PC-3 (cell line): ENCODE data around the gene MRPS31. TPM values are rescaled to one million over a fixed set of nuclear protein-coding genes. Genes with fewer than 3 reads are reported as not detected.

ENCODE experiments used
- ATAC-seq: fragments of 200-7000 bp; cut with Tn5 transposase; 2 replicates; pipeline ENCODE4 v1.9.1; 2020; ENCODE audit warnings: mild to moderate bottlenecking, moderate library complexity
- BruUV-seq: library from RNA; stranded (reverse); fragments of 400-500 nt; replicated peaks from 2 replicates; lab custom pipeline; 2021; lab: Mats Ljungman, UMichigan
- CTCF ChIA-PET: fragments of 300-600 bp; sonication (Branson Sonifier 250); formaldehyde crosslinking; loops from one replicate; lab custom pipeline; 2022; ENCODE audit warnings: antibody characterized with exemption; lab: Charles Lee
- POLR2A ChIA-PET: fragments of 300-600 bp; sonication (Branson Sonifier 250); formaldehyde crosslinking; loops from one replicate; lab custom pipeline; 2022; ENCODE audit warnings: antibody characterized with exemption; ENCODE audit not compliant: unreplicated experiment; lab: Charles Lee
- DNase-seq: peaks from one replicate; pipeline ENCODE4 v3.0.0-alpha.2; 2015
- H2AFZ ChIP-seq: fragments of 300-600 bp; sonication (generic); 2 replicates; pipeline ENCODE4 v1.6.0; 2016; ENCODE audit warnings: antibody characterized with exemption, low read length
- H3F3A ChIP-seq: fragments of 300-600 bp; sonication (generic); one replicate; pipeline ENCODE4 v1.6.0; 2017; ENCODE audit warnings: antibody characterized with exemption, low read length, control low read depth, mild to moderate bottlenecking; ENCODE audit not compliant: unreplicated experiment
- H3K27ac ChIP-seq: fragments of 300-600 bp; sonication (generic); 2 replicates; pipeline ENCODE4 v1.5.1; 2016; ENCODE audit warnings: mild to moderate bottlenecking, low read length
- H3K27me3 ChIP-seq: fragments of 300-600 bp; sonication (generic); 2 replicates; pipeline ENCODE4 v1.6.1; 2016; ENCODE audit warnings: low read length, mixed read lengths
- H3K36me3 ChIP-seq: fragments of 300-600 bp; sonication (generic); 2 replicates; pipeline ENCODE4 v1.6.1; 2016; ENCODE audit warnings: low read depth, mixed run types, low read length, mixed read lengths
- H3K4me1 ChIP-seq: fragments of 300-600 bp; sonication (generic); 2 replicates; pipeline ENCODE4 v1.5.1; 2016; ENCODE audit warnings: low read length; ENCODE audit not compliant: insufficient read depth
- H3K4me2 ChIP-seq: fragments of 300-600 bp; sonication (generic); 2 replicates; pipeline ENCODE4 v1.6.0; 2016; ENCODE audit warnings: low read length
- H3K4me3 ChIP-seq: fragments of 300-600 bp; sonication (generic); 2 replicates; pipeline ENCODE4 v1.5.1; 2016; ENCODE audit warnings: mild to moderate bottlenecking, low read length, mixed read lengths
- H3K79me2 ChIP-seq: fragments of 300-600 bp; sonication (generic); 2 replicates; pipeline ENCODE4 v1.6.1; 2017; ENCODE audit warnings: low read length, mixed read lengths
- H3K9ac ChIP-seq: fragments of 300-600 bp; sonication (generic); 2 replicates; pipeline ENCODE4 v1.6.0; 2016; ENCODE audit warnings: mild to moderate bottlenecking, low read length
- H3K9me2 ChIP-seq: fragments of 300-600 bp; sonication (generic); replicated peaks from 2 replicates; pipeline ENCODE4 v1.6.1; 2016; ENCODE audit warnings: mixed run types, low read length, mixed read lengths
- H3K9me3 ChIP-seq: fragments of 300-600 bp; sonication (generic); 2 replicates; pipeline ENCODE4 v1.6.1; 2016; ENCODE audit warnings: low read length, mixed read lengths
- H4K20me1 ChIP-seq: fragments of 300-600 bp; sonication (generic); 2 replicates; pipeline ENCODE4 v1.6.1; 2016; ENCODE audit warnings: low read length, mixed read lengths
- CTCF ChIP-seq: fragments of 300-600 bp; sonication (generic); conservative IDR thresholded peaks from 2 replicates; pipeline ENCODE4 v1.5.1; 2017; ENCODE audit warnings: antibody characterized with exemption, low read depth, mild to moderate bottlenecking, low read length
- EZH2 ChIP-seq: fragments of 300-600 bp; sonication (generic); IDR thresholded peaks from one replicate; pipeline ENCODE4 v1.6.1; 2017; ENCODE audit warnings: antibody characterized with exemption, mild to moderate bottlenecking, low read length; ENCODE audit not compliant: unreplicated experiment
- EZH2phosphoT487 ChIP-seq: fragments of 300-600 bp; sonication (generic); IDR thresholded peaks from 2 replicates; pipeline ENCODE4 v1.6.1; 2018; ENCODE audit warnings: mild to moderate bottlenecking, antibody characterized with exemption, low read length, borderline replicate concordance
- intact Hi-C: fragments of 100-400 bp; cut with micrococcal nuclease; formaldehyde crosslinking; loops from 2 replicates; pipeline ENCODE4 v1.9.0; 2023
- total RNA-seq: library from RNA; depleted of rRNA; stranded (reverse); fragments of >200 nt; gene quantifications from 2 replicates; pipeline ENCODE4 v1.2.3, GENCODE V29; 2014

The MRPS31 gene
- total RNA-seq, 1 experiment from 2014 or later: 14.6 TPM

DNA sequence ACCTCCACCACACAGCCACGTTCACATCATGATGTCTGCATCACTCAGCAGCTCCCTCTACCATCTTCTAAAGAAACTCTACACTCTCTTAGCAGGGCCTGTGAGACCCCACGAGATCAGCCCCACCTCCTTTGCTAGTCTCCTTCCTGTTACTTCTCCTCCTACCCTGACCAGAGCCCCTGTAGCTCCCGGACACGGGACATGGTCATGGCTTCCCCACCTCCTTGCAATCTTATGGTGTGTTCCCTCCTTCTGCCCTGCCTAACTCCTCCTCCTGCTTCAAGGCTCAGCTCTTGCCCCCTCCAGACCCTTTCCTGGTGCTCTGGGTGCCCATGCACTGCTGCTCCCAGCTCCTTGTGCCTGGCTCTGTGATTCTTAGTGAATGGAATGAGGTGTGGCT, 8.1 kb upstream of the MRPS31 start:
- Histone ChIP-seq H3K4me3 (no peak overlapping the region), H3K9me3 (no peaks in the 10 kb centered on the region), H3K27ac (no peak overlapping the region), H3K79me2 (no peaks in the 10 kb centered on the region), H4K20me1 (no peaks in the 10 kb centered on the region), H2AFZ (no peak overlapping the region), H3K9ac (no peak overlapping the region), H3K27me3 (no peaks in the 10 kb centered on the region), H3K36me3 (no peaks in the 10 kb centered on the region; the same call in 1 of the 2 replicates), H3K4me1 (peaks cover 7% of the 10 kb centered on the region), H3K9me2 (no peaks in the 10 kb centered on the region), H3F3A (no peaks in the 10 kb centered on the region), H3K4me2 (no peak overlapping the region)
- intact Hi-C loops: loop anchor here (5.0 to 10.0 kb wide), 2 partner anchors 143 to 286 kb away; partner anchors contain the start of gene WBP4
- ATAC-seq: no peak
- DNase-seq: no peak
- no TSS peak for BruUV-seq
- ChIA-PET CTCF (interaction anchor here (0.7 kb wide), 1 partner anchor 605 kb away, joined by 3 read pairs; no protein-coding TSS in a partner anchor), POLR2A (no interaction called here)
- TF ChIP-seq EZH2: no peak
- TF ChIP-seq EZH2phosphoT487: no peak
- TF ChIP-seq CTCF: no peak

GRCh38 chr13:40777809-40778175, 6.8 kb upstream of the MRPS31 start:
- Histone ChIP-seq H3K9me3 (no peaks in the 10 kb centered on the region), H4K20me1 (no peaks in the 10 kb centered on the region), H3K4me2 (0 out of 2 replicates have a peak overlapping the region, but pooled peaks have one; percentile 72), H3K4me1 (peaks cover 7% of the 10 kb centered on the region), H3F3A (no peaks in the 10 kb centered on the region), H3K4me3 (no peak overlapping the region), H2AFZ (peak overlapping the region; percentile 87), H3K27ac (no peak overlapping the region), H3K9me2 (no peaks in the 10 kb centered on the region), H3K9ac (no peak overlapping the region), H3K27me3 (no peaks in the 10 kb centered on the region), H3K79me2 (no peaks in the 10 kb centered on the region), H3K36me3 (no peaks in the 10 kb centered on the region; the same call in 1 of the 2 replicates)
- POLR2A ChIA-PET: no interaction called here
- TF ChIP-seq EZH2 (no peak), EZH2phosphoT487 (no peak), CTCF (no peak)
- ATAC-seq: peak; percentile 30
- no TSS peak for BruUV-seq
- intact Hi-C loops: loop anchor here (1.0 to 10.0 kb wide), 4 partner anchors 37 to 287 kb away; partner anchors contain the start of gene WBP4
- CTCF ChIA-PET: interaction anchor here (0.7 to 1.4 kb wide), 4 partner anchors 12 to 1087 kb away, joined by 3 to 5 read pairs (median 4); partner anchors contain the start of gene SLC25A15
- no peak for DNase-seq

DNA sequence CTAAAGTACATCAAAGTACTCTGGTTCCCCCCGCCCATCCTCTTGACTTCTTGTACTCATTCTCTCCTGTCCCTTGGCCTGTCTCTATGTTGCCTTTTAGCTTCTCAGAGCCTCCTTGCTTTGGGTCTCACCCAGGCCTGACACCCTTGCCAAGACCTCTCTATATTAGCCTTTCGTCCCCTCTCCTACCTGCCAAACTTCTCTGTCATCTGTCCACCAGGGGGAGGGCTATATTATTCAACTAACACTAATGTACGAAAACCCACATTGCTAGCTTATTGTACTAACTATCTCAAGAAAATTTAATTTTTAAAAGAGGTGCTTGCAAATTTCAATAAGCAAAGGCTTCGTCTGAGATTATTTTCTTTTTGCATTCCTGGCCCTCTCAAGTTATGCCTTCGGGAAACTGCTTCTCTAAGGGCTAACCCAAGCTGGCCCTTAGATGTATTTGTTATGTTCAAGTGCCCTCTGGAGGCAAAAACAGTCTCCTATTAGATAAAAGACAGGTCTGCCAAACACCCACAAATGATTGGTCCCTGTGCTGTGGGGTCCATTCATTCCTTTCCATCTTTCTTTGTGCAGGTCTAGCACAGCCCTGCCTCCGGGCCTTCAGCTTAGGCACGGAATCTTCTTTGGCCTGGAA, 6.3 kb upstream of the MRPS31 start:
- intact Hi-C loops: loop anchor here (1.0 to 10.0 kb wide), 4 partner anchors 37 to 288 kb away; partner anchors contain the start of gene WBP4
- Histone ChIP-seq H3K27ac (peak overlapping the region; percentile 25; the same call in 1 of the 2 replicates), H3K9me3 (no peaks in the 10 kb centered on the region), H3F3A (no peaks in the 10 kb centered on the region), H4K20me1 (no peaks in the 10 kb centered on the region), H3K4me3 (peak overlapping the region; percentile 55), H3K9ac (no peak overlapping the region), H3K27me3 (no peaks in the 10 kb centered on the region), H3K4me2 (peak overlapping the region; percentile 72), H3K9me2 (no peaks in the 10 kb centered on the region), H3K4me1 (peaks cover 7% of the 10 kb centered on the region), H3K36me3 (no peaks in the 10 kb centered on the region; the same call in 1 of the 2 replicates), H2AFZ (peak overlapping the region; percentile 87), H3K79me2 (no peaks in the 10 kb centered on the region)
- peak; percentile 88 for ATAC-seq
- BruUV-seq: no TSS peak
- TF ChIP-seq CTCF (peak; percentile 77), EZH2phosphoT487 (no peak)
- ChIA-PET CTCF (interaction anchor here (0.7 to 1.4 kb wide), 4 partner anchors 12 to 1086 kb away, joined by 3 to 5 read pairs (median 4); partner anchors contain the start of gene SLC25A15), POLR2A (no interaction called here)
- peak; percentile 55 for DNase-seq
